ENCODE measurements around the gene LAMB4.

The LAMB4 gene

GRCh38 chr7:108096996-108097395, 33.2 kb downstream of the LAMB4 start:
- H3K36me3 ChIP-seq (ENCODE audit: control insufficient read depth, insufficient read depth, low read length): no peaks in the 10 kb centered on the region
- H3K4me3 ChIP-seq (replicated peaks; ENCODE audit: low read depth, low read length): no peak overlapping the region
- no peaks in the 10 kb centered on the region; the same call in 1 of the 2 replicates for H3K27me3 ChIP-seq (replicated peaks; ENCODE audit: control insufficient read depth, insufficient read depth, low read length)
- TF ChIP-seq CTCF (IDR thresholded peaks at IDR 0.05; ENCODE audit: insufficient read depth, low read length, poor library complexity, severe bottlenecking): no peak
- DNase-seq (ENCODE audit: extremely low read depth, insufficient read length): no peak

- Histone ChIP-seq H3K36me3 (ENCODE audit: control insufficient read depth, insufficient read depth, low read length) (no peaks in the 10 kb centered on the region), H3K4me3 (replicated peaks; ENCODE audit: low read depth, low read length) (no peak overlapping the region), H3K27me3 (replicated peaks; ENCODE audit: control insufficient read depth, insufficient read depth, low read length) (no peaks in the 10 kb centered on the region)
- no peak for TF ChIP-seq CTCF (IDR thresholded peaks at IDR 0.05; ENCODE audit: insufficient read depth, low read length, poor library complexity, severe bottlenecking)
- no peak for DNase-seq (ENCODE audit: extremely low read depth, insufficient read length)
These were observed 35.0 kb downstream of the LAMB4 start for GRCh38 chr7:108094933-108095710.

GRCh38 chr7:108094346-108094745, 35.8 kb downstream of the LAMB4 start:
- no peaks in the 10 kb centered on the region for H3K36me3 ChIP-seq (ENCODE audit: control insufficient read depth, insufficient read depth, low read length)
- DNase-seq (ENCODE audit: extremely low read depth, insufficient read length): no peak
- no peaks in the 10 kb centered on the region for H3K27me3 ChIP-seq (replicated peaks; ENCODE audit: control insufficient read depth, insufficient read depth, low read length)
- TF ChIP-seq CTCF (IDR thresholded peaks at IDR 0.05; ENCODE audit: insufficient read depth, low read length, poor library complexity, severe bottlenecking): no peak
- H3K4me3 ChIP-seq (replicated peaks; ENCODE audit: low read depth, low read length): no peak overlapping the region

- Histone ChIP-seq H3K4me3 (replicated peaks; ENCODE audit: low read depth, low read length) (no peak overlapping the region), H3K27me3 (replicated peaks; ENCODE audit: control insufficient read depth, insufficient read depth, low read length) (no peaks in the 10 kb centered on the region), H3K36me3 (ENCODE audit: control insufficient read depth, insufficient read depth, low read length) (no peaks in the 10 kb centered on the region)
- no peak for TF ChIP-seq CTCF (IDR thresholded peaks at IDR 0.05; ENCODE audit: insufficient read depth, low read length, poor library complexity, severe bottlenecking)
- DNase-seq (ENCODE audit: extremely low read depth, insufficient read length): no peak
These were observed 36.3 kb downstream of the LAMB4 start for GRCh38 chr7:108093851-108094331.

GRCh38 chr7:108093341-108093740, 36.8 kb downstream of the LAMB4 start:
- no peak for DNase-seq (ENCODE audit: extremely low read depth, insufficient read length)
- Histone ChIP-seq H3K36me3 (ENCODE audit: control insufficient read depth, insufficient read depth, low read length) (no peaks in the 10 kb centered on the region), H3K27me3 (replicated peaks; ENCODE audit: control insufficient read depth, insufficient read depth, low read length) (no peaks in the 10 kb centered on the region), H3K4me3 (replicated peaks; ENCODE audit: low read depth, low read length) (no peak overlapping the region)
- no peak for TF ChIP-seq CTCF (IDR thresholded peaks at IDR 0.05; ENCODE audit: insufficient read depth, low read length, poor library complexity, severe bottlenecking)

All from GM06990 (cell line).